CD4-positive, alpha-beta memory T cell (primary cell): ENCODE measurements around the gene RNGTT. TPM values are rescaled to one million over a fixed set of nuclear protein-coding genes. Genes with fewer than 3 reads are reported as not detected.

Source experiments
- CTCF ChIA-PET: fragments of 350-600 bp; sonication (Branson Sonifier 250); formaldehyde crosslinking; loops from one replicate; lab custom pipeline; 2021; ENCODE audit warnings: inconsistent platforms; ENCODE audit not compliant: partially characterized antibody; lab: Charles Lee
- POLR2A ChIA-PET: fragments of 350-600 bp; sonication (Branson Sonifier 250); formaldehyde crosslinking; loops from one replicate; lab custom pipeline; 2021; ENCODE audit not compliant: partially characterized antibody; lab: Charles Lee
- DNase-seq, 5 donors: peaks; one replicate each; pipeline versions ENCODE4 v3.0.0 to v3.0.0-alpha.2; 2020 to 2022; ENCODE audit warnings: mixed read lengths in 1 of 5
- H3K27ac ChIP-seq: one replicate; pipeline ENCODE4 v1.7.0; 2013; ENCODE audit warnings: low read depth, low read length
- H3K27me3 ChIP-seq: 2 replicates; pipeline ENCODE4 v1.7.0; 2013; ENCODE audit warnings: mild to moderate bottlenecking, low read length, moderate library complexity; ENCODE audit not compliant: insufficient read depth
- H3K36me3 ChIP-seq: 2 replicates; pipeline ENCODE4 v1.7.0; 2013; ENCODE audit warnings: mild to moderate bottlenecking, low read length, moderate library complexity; ENCODE audit not compliant: insufficient read depth
- H3K4me1 ChIP-seq: 2 replicates; pipeline ENCODE4 v1.7.0; 2013; ENCODE audit warnings: mild to moderate bottlenecking, low read length, moderate library complexity; ENCODE audit not compliant: insufficient read depth
- H3K4me3 ChIP-seq, 2 donors: one replicate each; pipeline ENCODE4 v1.7.0; 2013; ENCODE audit warnings: low read length in 2 of 2, mild to moderate bottlenecking in 1 of 2
- H3K9me3 ChIP-seq, 2 donors: one replicate each; pipeline ENCODE4 v1.7.0; 2013; ENCODE audit warnings: low read length in 2 of 2, control low read depth in 1 of 2; ENCODE audit not compliant: control insufficient read depth in 1 of 2
- H3K27ac Mint-ChIP-seq, 7 donors: one replicate each; pipeline ENCODE4 v1.8.0; 2020 to 2021; ENCODE audit warnings: mixed read lengths in 7 of 7, mild to moderate bottlenecking in 6 of 7, inconsistent platforms in 3 of 7, moderate library complexity in 3 of 7
- H3K27me3 Mint-ChIP-seq, 2 donors: one replicate each; pipeline ENCODE4 v1.8.0; 2020 to 2021; ENCODE audit warnings: mixed read lengths in 2 of 2
- H3K36me3 Mint-ChIP-seq, 2 donors: one replicate each; pipeline ENCODE4 v1.8.0; 2020 to 2021; ENCODE audit warnings: mixed read lengths in 2 of 2, inconsistent platforms in 1 of 2, mild to moderate bottlenecking in 1 of 2
- H3K4me1 Mint-ChIP-seq, 4 donors: one replicate each; pipeline ENCODE4 v1.8.0; 2020 to 2021; ENCODE audit warnings: mixed read lengths in 4 of 4, mild to moderate bottlenecking in 1 of 4
- H3K4me3 Mint-ChIP-seq, 8 donors: one replicate each; pipeline ENCODE4 v1.8.0; 2020 to 2021; ENCODE audit warnings: mixed read lengths in 8 of 8, mild to moderate bottlenecking in 7 of 8, moderate library complexity in 6 of 8, inconsistent platforms in 3 of 8
- H3K9me3 Mint-ChIP-seq, 8 donors: one replicate each; pipeline ENCODE4 v1.8.0; 2020 to 2021; ENCODE audit warnings: mixed read lengths in 8 of 8, mild to moderate bottlenecking in 5 of 8, inconsistent platforms in 3 of 8, moderate library complexity in 1 of 8
- intact Hi-C: fragments of 100-400 bp; cut with micrococcal nuclease; formaldehyde crosslinking; loops from one replicate; pipeline ENCODE4 v1.15.1; 2023
- polyA plus RNA-seq, 2 donors: library from polyadenylated mRNA; unstranded; fragments of 300-500 nt; fragmentation: Illumina TruSeq; gene quantifications; one replicate each; pipeline ENCODE4 v1.2.3, GENCODE V29; 2021
- total RNA-seq, 2 experiments: library from RNA; stranded (reverse); gene quantifications; one replicate each; pipeline ENCODE4 v1.2.3, GENCODE V29; 2021

The RNGTT gene
- total and polyA plus RNA-seq, 4 experiments from 2014 or later = 17.3 to 21.8 (median 19.1) TPM

DNA sequence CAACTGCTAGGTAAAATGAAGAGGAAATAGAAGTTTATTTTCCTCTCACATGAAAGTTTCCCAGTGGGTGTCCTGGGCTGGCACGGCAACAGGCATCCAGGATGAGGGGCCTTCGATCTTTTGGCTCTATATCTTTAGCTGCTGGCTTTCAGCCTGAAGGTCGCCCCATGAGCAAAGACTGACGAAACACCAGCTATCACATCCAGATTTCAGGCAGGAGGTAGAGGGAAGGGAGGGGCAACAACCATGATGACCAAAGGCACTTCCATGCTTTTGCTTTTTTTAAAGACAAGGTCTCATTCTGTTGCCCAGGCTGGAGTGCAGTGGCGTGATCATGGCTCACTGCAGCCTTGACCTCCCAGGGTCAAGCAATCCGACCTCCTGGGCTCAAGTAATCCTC lies 387.9 kb downstream of the RNGTT start:
- no peaks in the 10 kb centered on the region for H3K36me3 Mint-ChIP-seq

DNA sequence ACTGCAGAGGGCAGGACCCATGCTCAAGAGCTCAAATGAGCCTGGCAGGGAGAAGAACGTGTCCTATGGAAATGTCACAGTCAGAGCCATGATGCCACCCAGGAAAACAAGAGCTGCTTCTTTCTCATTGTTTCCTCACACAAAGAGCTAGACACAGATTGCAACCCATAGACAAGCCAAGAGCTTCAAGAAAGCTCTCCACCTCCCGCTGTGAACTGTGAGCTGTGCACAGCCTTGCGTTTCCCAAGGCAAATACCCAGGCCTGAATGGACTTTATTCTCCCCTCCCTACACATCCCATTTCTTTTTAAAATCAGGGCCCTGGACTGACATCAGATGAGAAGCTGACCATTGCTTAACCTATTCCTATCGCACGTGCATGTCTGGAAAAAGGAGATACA lies 388.8 kb downstream of the RNGTT start:
- POLR2A ChIA-PET = no interaction called here
- peaks cover 0 to 10% (median 3%) of the 10 kb centered on the region in 8 donors for H3K9me3 Mint-ChIP-seq
- H3K36me3 Mint-ChIP-seq = no peaks in the 10 kb centered on the region
- no peak for DNase-seq
- no peak overlapping the region for H3K4me3 Mint-ChIP-seq
- H3K4me1 ChIP-seq = no peaks in the 10 kb centered on the region
- no peaks in the 10 kb centered on the region for H3K36me3 ChIP-seq
- H3K27me3 ChIP-seq = no peaks in the 10 kb centered on the region
- intact Hi-C loops = no loop called here
- no peak overlapping the region for H3K27ac ChIP-seq
- no peak overlapping the region for H3K27ac Mint-ChIP-seq
- CTCF ChIA-PET = no interaction called here
- no peaks in the 10 kb centered on the region for H3K4me1 Mint-ChIP-seq
- no peaks in the 10 kb centered on the region for H3K9me3 ChIP-seq
- H3K27me3 Mint-ChIP-seq = peaks cover 2 to 5% of the 10 kb centered on the region in 2 donors
- H3K4me3 ChIP-seq = no peak overlapping the region

More for the DNA sequence above, 387.9 kb downstream of the RNGTT start:
- no peak overlapping the region for H3K4me3 Mint-ChIP-seq
- DNase-seq = no peak
- H3K27ac Mint-ChIP-seq = no peak overlapping the region
- Histone ChIP-seq H3K27me3 (no peaks in the 10 kb centered on the region), H3K4me3 (no peak overlapping the region), H3K27ac (no peak overlapping the region), H3K9me3 (no peaks in the 10 kb centered on the region), H3K4me1 (no peaks in the 10 kb centered on the region), H3K36me3 (no peaks in the 10 kb centered on the region)
- peaks cover 0 to 7% (median 2%) of the 10 kb centered on the region in 8 donors for H3K9me3 Mint-ChIP-seq
- intact Hi-C loops = no loop called here
- H3K27me3 Mint-ChIP-seq = peaks cover 4 to 7% of the 10 kb centered on the region in 2 donors
- H3K4me1 Mint-ChIP-seq = no peaks in the 10 kb centered on the region
- ChIA-PET POLR2A (no interaction called here), CTCF (no interaction called here)

GRCh38 chr6:88574031-88574430 lies 389.4 kb downstream of the RNGTT start:
- DNase-seq = no peak
- intact Hi-C loops = no loop called here
- POLR2A ChIA-PET = no interaction called here
- Mint-ChIP-seq H3K9me3 (peaks cover 0 to 17% (median 5%) of the 10 kb centered on the region in 8 donors), H3K36me3 (no peaks in the 10 kb centered on the region), H3K4me1 (no peaks in the 10 kb centered on the region), H3K27ac (no peak overlapping the region), H3K27me3 (peaks cover 4% of the 10 kb centered on the region in 2 donors), H3K4me3 (no peak overlapping the region)
- H3K36me3 ChIP-seq = no peaks in the 10 kb centered on the region
- no peaks in the 10 kb centered on the region for H3K9me3 ChIP-seq
- H3K4me1 ChIP-seq = no peaks in the 10 kb centered on the region
- no peak overlapping the region for H3K27ac ChIP-seq
- CTCF ChIA-PET = no interaction called here
- no peak overlapping the region for H3K4me3 ChIP-seq
- H3K27me3 ChIP-seq = no peaks in the 10 kb centered on the region

GRCh38 chr6:88573561-88573960 lies 389.9 kb downstream of the RNGTT start:
- Mint-ChIP-seq H3K27ac (no peak overlapping the region), H3K36me3 (no peaks in the 10 kb centered on the region), H3K4me3 (no peak overlapping the region), H3K9me3 (peaks cover 0 to 18% (median 7%) of the 10 kb centered on the region in 8 donors), H3K4me1 (no peaks in the 10 kb centered on the region), H3K27me3 (peaks cover 5% of the 10 kb centered on the region in 2 donors)
- H3K36me3 ChIP-seq = no peaks in the 10 kb centered on the region
- intact Hi-C loops = no loop called here
- CTCF ChIA-PET = no interaction called here
- no peaks in the 10 kb centered on the region for H3K4me1 ChIP-seq
- no peak for DNase-seq
- no peak overlapping the region for H3K4me3 ChIP-seq
- H3K27me3 ChIP-seq = no peaks in the 10 kb centered on the region
- H3K27ac ChIP-seq = no peak overlapping the region
- H3K9me3 ChIP-seq = no peaks in the 10 kb centered on the region
- POLR2A ChIA-PET = no interaction called here

DNA sequence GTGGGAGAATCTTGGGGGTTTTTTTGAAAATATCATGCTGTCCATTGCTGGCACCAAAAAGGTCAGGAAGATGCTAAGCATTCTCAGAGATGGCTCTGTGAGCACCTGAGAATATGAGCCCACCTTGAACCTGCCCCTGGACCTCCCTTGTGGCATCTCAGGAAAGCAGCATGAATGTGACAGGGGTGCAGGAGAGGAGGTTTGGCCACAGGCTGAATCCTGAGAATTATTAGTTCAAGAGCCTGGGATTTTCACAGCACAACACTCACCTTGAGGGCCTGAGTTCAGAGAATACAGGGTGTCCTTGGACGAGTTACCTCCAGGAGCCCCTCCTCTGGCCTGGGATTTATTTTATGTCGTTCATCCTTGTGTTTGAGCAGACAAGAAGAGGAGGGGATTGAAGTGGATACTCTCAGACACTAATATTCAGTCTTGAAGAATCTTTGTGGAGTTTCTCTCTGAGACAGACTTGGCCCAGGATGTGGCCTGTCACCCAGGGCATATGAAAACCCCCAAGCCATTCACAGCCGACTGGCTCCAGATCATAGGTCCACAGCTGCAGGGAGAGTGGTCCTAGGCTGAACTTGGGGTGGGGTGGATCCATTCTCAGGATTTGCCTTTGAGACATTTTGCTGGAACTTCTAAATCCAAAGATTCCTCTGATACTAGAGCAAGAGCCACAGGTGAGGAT lies 390.8 kb downstream of the RNGTT start:
- no peaks in the 10 kb centered on the region for H3K4me1 ChIP-seq
- intact Hi-C loops = no loop called here
- Mint-ChIP-seq H3K4me1 (no peaks in the 10 kb centered on the region), H3K27me3 (peaks cover 4 to 5% of the 10 kb centered on the region in 2 donors), H3K27ac (no peak overlapping the region), H3K36me3 (no peaks in the 10 kb centered on the region), H3K4me3 (no peak overlapping the region), H3K9me3 (peaks cover 0 to 21% (median 7%) of the 10 kb centered on the region in 8 donors)
- CTCF ChIA-PET = no interaction called here
- no peaks in the 10 kb centered on the region for H3K9me3 ChIP-seq
- no peaks in the 10 kb centered on the region for H3K36me3 ChIP-seq
- H3K27me3 ChIP-seq = no peaks in the 10 kb centered on the region
- POLR2A ChIA-PET = no interaction called here
- H3K4me3 ChIP-seq = no peak overlapping the region
- H3K27ac ChIP-seq = no peak overlapping the region
- no peak for DNase-seq

GRCh38 chr6:88569959-88570358 lies 393.5 kb downstream of the RNGTT start:
- H3K4me3 Mint-ChIP-seq = no peak overlapping the region
- Histone ChIP-seq H3K4me3 (no peak overlapping the region), H3K4me1 (no peaks in the 10 kb centered on the region), H3K27ac (no peak overlapping the region), H3K9me3 (no peaks in the 10 kb centered on the region), H3K36me3 (no peaks in the 10 kb centered on the region), H3K27me3 (no peaks in the 10 kb centered on the region)
- no peaks in the 10 kb centered on the region for H3K4me1 Mint-ChIP-seq
- DNase-seq = no peak
- H3K36me3 Mint-ChIP-seq = no peaks in the 10 kb centered on the region
- ChIA-PET CTCF (no interaction called here), POLR2A (no interaction called here)
- H3K9me3 Mint-ChIP-seq = peaks cover 0 to 21% (median 7%) of the 10 kb centered on the region in 8 donors
- no peak overlapping the region for H3K27ac Mint-ChIP-seq
- H3K27me3 Mint-ChIP-seq = peaks cover 5 to 8% of the 10 kb centered on the region in 2 donors
- intact Hi-C loops = no loop called here

GRCh38 chr6:88567696-88568095 lies 395.7 kb downstream of the RNGTT start:
- H3K9me3 ChIP-seq = no peaks in the 10 kb centered on the region
- CTCF ChIA-PET = no interaction called here
- Mint-ChIP-seq H3K27me3 (peaks cover 5 to 8% of the 10 kb centered on the region in 2 donors), H3K9me3 (peaks cover 0 to 23% (median 7%) of the 10 kb centered on the region in 8 donors), H3K27ac (no peak overlapping the region), H3K4me3 (no peak overlapping the region), H3K4me1 (no peaks in the 10 kb centered on the region), H3K36me3 (no peaks in the 10 kb centered on the region)
- POLR2A ChIA-PET = no interaction called here
- H3K36me3 ChIP-seq = no peaks in the 10 kb centered on the region
- no peaks in the 10 kb centered on the region for H3K27me3 ChIP-seq
- no peak for DNase-seq
- H3K4me3 ChIP-seq = no peak overlapping the region
- H3K27ac ChIP-seq = no peak overlapping the region
- no peaks in the 10 kb centered on the region for H3K4me1 ChIP-seq
- intact Hi-C loops = no loop called here
